Activated CD8-positive, alpha-beta memory T cell treated with anti-CD3 and anti-CD28 coated beads, Interleukin-2, amount 50 U/mL, for 48 hours (primary cell): ENCODE data around the gene OLFM3.

Experiments used
- DNase-seq: peaks from one replicate; pipeline ENCODE4 v3.0.0-alpha.2; 2020

Gene OLFM3

GRCh38 chr1:101996825-101997465, at the start of gene OLFM3:
TSS of gene OLFM3 (minus strand) at chr1:101996926.
- DNase-seq, result no peak

DNA sequence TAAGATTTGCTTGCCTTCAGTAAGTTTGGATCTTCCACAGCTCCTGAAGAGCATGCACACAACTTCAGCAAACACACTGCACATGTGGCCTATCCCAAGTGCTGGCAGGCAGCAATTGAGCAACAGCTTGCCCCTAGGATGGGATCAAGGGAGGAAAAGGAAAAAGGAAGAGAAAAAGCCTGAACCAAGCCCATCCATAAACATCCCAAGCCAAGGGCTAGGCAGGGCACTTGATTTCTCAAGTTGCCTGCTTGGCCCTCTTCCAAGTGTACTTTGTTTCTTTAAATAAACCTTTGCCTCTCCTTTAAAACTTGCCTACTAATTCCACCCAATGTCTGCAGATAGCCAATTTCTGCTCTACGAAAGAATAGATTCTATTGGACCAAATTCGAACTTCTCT, 49.0 kb upstream of the OLFM3 start:
- DNase-seq, result no peak

GRCh38 chr1:102032534-102032933, 35.8 kb upstream of the OLFM3 start:
- DNase-seq, result no peak

DNA sequence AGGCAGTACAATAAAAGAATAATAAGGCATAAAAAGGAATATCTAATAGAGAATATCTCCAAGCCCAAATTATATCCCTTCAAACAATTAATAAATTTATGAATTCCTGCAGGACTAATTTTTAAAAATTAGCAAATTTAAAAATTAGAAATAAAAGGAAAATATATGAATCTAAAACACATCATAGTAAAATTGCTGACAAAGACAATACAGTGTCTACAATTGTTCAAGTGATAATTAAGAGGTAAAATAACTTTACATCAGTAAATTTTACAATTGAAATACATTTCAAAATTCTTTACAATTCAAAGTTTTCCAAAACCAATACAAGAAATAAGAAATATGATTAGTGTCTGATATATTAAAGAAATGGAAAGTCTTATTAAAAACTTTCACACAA, 22.8 kb upstream of the OLFM3 start:
- no peak for DNase-seq

DNA sequence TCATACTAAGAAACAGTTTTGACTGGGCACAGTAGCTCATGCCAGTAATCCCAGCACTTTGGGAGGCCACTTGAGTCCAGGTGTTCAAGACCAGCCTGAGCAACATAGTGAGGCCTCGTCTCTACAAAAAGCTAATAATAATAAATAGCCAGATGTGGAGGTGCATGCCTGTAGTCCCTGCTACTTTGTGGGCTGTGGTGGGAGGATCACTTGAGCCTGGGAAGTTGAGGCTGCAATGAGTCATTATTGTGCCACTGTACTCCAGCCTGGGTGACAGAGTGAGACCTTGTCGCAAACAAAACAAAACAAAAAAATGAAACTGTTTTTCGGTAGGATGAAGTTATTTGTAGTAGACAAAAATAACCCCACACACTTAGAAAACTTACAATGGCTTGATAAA, 19.0 kb upstream of the OLFM3 start:
- DNase-seq, result no peak

DNA sequence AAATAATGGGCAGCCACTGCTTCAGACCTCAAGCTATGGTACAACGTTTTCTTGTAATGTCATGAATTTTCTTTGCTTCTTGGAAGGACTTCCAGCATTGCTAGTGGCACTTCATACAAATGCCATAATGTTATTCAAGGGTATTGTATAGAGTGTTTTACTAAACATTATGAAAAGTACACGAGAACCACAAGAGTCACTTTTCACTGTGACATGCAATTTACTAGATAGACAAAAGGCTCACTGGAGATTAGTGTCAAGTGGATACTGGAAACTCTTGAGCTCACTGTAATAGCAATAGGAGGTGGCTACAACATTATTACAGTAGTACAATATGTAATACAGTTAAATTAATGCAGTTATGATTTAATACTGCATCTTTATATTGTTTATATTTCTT, 5.3 kb upstream of the OLFM3 start:
- DNase-seq, result no peak

DNA sequence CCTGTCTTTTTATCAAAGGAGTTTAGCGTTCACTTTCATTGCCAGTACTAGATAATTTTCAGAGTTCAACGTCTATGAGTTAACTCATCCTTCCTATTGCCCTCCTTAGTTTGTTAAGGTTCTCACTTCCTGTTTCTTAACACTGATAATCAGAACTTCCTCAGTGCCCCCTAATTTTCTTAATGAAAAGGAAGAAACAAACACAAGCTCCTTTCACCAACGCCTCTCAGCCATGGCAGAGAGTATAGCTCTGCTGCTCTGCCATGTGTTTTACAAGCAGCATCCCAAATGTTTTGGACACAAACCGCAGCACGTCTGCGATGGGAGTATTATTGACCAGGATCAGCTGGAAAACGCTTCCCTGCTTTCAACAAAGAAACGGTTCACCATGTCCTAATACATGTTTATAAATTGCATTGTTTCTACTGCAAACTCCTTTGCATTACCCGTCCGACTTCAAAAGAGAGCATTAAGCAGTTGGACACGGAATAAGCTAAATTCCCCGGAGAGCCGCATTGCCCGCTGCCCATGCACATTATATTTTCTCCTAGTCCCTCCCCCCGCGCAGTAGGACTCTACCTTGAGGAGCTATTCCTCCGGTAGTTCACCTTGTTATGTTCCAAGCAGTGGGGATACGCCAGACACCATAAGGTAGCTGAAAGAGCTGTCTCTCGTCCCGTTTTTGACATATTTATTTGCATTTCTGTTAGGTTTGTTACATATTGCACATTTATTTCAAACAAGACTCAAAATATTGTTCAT, 561 bp downstream of the OLFM3 start:
- DNase-seq, result no peak

DNA sequence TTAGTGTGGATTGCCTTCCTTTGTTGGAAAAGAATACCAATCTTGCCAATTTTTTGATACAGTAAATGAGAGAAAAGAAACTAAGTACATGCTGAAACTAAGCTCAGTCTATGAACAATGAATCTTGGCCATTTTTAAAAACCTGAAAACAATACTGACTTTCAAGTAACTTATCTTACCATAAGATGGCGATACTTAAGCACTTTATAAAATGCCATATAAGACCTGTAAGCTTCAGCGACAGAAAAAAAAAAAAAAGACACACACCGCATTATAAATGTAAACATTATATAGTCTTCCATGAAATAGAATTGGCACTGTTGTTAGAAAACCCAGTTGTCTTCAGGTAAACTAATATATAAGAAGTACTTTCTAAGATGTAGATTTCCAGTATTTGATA, 3.0 kb downstream of the OLFM3 start:
- no peak for DNase-seq

GRCh38 chr1:101992821-101993575, 3.7 kb downstream of the OLFM3 start:
- no peak for DNase-seq

GRCh38 chr1:101980974-101981373, 15.8 kb downstream of the OLFM3 start:
- DNase-seq, result no peak

- DNase-seq, result no peak
Observed at GRCh38 chr1:101977266-101977665, 19.5 kb downstream of the OLFM3 start.

DNA sequence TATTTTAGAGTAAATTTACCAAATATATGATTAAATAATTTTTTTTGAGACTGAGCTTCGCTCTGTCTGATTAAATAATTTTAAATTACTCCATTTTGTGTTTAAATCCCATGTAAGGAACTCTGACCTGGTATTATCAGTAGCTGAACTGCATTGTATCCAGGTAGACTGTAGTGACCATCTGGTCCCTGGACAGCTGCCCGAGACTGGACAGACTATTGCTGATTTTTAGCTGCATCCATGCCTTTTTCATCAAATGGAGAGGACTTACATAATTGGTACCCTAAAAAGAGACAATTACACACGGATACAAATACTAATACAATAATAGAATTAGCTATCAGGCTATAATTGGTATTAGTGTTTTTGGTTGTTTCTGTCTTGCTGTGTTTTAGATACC, 20.6 kb downstream of the OLFM3 start:
- no peak for DNase-seq

DNA sequence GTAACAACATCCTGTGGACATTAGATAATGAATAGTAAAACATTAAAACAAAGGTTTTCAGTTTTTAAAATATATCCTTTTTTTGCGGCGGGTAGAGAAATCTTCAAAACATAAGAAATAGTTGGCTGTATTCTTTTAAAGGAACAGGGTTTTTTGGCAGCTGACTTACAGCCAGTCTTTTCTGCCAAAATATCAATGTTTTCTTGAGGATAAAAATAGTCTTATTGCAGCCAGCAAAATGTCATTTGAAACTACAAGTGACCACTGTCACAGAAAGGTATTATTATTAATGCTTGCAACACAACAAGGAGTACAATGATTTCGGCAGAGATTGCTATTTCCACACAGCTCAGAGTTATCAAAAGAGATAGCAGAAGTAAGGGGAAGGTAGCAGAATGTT, 21.4 kb downstream of the OLFM3 start:
- no peak for DNase-seq

- no peak for DNase-seq
Observed at GRCh38 chr1:101974599-101975274, 22.0 kb downstream of the OLFM3 start.

DNA sequence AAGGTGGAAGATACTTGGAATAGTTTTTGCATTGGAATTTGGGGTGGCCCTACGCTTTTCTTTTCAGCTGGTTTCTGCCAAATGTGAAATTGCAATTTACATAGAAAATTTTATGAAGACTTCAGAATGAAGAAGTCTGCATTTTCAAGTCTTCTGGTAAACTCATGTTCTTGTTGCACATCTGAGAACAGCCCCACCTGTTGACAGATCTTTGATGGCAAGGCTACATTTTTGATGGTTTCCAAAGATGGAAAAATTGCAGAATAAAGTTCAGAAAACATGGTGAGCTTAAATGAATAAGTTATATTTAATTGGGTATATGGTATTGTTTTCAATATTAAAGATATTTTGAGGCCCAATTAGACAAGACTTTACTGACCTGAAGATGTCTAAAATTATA, 25.4 kb downstream of the OLFM3 start:
- no peak for DNase-seq

DNA sequence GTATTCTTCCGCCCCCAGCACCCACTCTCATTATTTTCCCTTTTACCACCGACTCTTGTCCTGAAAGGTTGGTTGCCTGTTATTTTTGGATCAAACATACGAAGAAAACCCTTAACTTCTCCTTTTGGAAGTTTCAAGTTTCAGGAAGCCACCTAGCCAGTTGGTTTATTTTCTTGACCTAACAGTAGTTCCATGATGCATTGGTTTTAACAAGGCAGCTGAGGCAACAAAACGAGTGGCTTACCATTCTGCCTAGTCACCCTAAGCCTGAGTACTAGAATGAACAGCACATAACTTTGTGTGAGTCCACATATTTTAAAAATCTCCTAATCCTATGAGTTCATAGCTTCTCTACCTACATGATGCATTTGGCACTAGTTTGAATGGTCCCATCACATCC, 28.9 kb downstream of the OLFM3 start:
- DNase-seq, result no peak

- no peak for DNase-seq
Observed at GRCh38 chr1:101965341-101965740, 31.4 kb downstream of the OLFM3 start.

- DNase-seq, result no peak
Observed at GRCh38 chr1:101964708-101965107, 32.0 kb downstream of the OLFM3 start.

DNA sequence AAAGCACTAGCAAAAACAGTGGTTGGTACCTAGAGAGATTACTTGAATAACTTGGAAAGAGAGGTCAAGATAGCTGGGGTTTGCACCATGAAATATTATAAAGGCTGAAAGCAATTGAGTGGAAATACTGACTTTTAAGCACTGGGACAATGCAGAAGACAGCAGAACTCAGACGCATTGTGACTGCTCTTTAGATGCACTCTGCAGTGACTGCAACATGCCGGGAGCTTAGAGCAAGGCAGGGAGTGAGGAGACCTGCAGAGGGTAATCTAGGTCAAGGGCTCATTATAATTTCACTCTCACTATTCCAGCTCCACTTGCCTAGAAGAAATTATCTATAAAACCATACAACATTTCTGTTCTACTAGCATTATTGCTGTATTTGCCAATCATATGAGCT, 36.6 kb downstream of the OLFM3 start:
- DNase-seq, result no peak

DNA sequence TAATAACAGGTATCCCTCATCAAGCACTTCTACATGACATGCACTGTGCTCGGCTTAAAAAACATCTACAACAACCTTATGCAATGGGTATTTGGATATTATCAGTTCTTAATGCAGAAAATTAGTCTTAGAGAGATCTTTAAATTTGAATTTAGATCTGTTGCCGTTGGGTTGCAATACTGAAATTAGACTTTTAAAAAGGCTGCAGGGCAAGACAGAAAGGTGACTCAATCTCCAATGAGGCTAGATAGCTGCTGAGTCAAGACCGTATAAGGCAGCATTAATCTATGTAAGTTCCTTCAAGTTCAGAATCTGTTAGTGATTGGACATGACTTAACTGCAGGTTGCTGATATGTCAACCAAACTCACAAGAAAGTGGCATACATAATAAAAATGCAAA, 37.3 kb downstream of the OLFM3 start:
- DNase-seq, result no peak

DNA sequence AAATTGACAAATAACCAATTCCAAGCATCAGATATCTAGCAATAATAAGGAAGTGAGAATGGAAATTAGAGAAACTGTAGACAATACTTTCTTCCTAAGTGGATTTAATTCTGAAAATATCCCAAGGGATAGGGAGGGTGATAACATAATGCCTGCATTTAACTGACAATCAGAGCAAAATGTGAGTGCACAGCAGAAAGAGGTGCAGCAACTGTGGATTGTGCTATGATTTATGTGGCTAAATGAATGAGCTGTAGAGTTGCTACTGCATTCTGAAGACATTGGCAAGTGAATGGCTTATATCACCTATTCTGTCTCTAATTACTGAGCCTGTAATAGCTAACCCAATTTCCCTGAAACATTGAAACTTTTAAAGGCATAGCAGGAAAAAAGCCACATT, 39.0 kb downstream of the OLFM3 start:
- no peak for DNase-seq

- DNase-seq, result no peak
Observed at GRCh38 chr1:101953623-101954022, 43.1 kb downstream of the OLFM3 start.

DNA sequence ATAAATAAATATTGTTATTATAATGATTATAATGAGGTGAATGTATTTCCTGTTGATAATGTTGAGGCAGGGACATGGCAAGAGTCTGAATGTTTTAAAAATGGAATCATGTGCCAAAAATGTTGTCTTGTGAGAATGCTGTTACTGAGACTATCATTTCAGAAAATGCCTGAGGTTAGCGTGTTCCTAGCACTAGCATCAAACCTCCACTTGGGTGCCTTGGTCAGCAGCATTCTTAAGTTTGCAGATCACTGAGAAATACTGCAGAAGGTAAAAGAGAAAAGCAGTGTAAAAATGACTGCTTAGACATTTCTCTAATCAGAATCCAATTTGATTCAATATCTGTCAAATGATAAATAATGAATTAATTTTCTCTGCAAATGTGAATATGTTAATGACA, 50.8 kb downstream of the OLFM3 start:
- no peak for DNase-seq

GRCh38 chr1:101943237-101943636, 53.5 kb downstream of the OLFM3 start:
- no peak for DNase-seq
